Stimulated activated CD8-positive, alpha-beta memory T cell treated with anti-CD3 and anti-CD28 coated beads, Interleukin-15, amount 100 ng/mL, for 24 hours (primary cell): ENCODE measurements around the gene QDPR.

ENCODE experiments used
- DNase-seq: peaks from one replicate; pipeline ENCODE4 v3.0.0-alpha.2; 2020; ENCODE audit warnings: low read depth

The QDPR gene

GRCh38 chr4:17526695-17527477, 15.0 kb upstream of the QDPR start:
- no peak for DNase-seq

- DNase-seq: no peak
These were observed 11.8 kb upstream of the QDPR start for GRCh38 chr4:17523662-17524061.

GRCh38 chr4:17521595-17521994, 9.7 kb upstream of the QDPR start:
- DNase-seq: no peak

GRCh38 chr4:17517664-17518063, 5.8 kb upstream of the QDPR start:
- no peak for DNase-seq

- DNase-seq: no peak
These were observed 5.1 kb upstream of the QDPR start for GRCh38 chr4:17516980-17517379.

GRCh38 chr4:17515445-17516407, 3.8 kb upstream of the QDPR start:
- no peak for DNase-seq

GRCh38 chr4:17514865-17515264, 3.0 kb upstream of the QDPR start, which contains the start of gene CLRN2:
CLRN2 (plus strand) TSS chr4:17515165; CDS start chr4:17515267, 102 bp downstream.
- no peak for DNase-seq

GRCh38 chr4:17512973-17513665, 1.2 kb upstream of the QDPR start:
- no peak for DNase-seq

- DNase-seq: no peak
These were observed 361 bp downstream of the QDPR start for GRCh38 chr4:17511509-17511949.

GRCh38 chr4:17511051-17511450, 839 bp downstream of the QDPR start:
- no peak for DNase-seq

GRCh38 chr4:17510582-17510981, 1.3 kb downstream of the QDPR start:
- no peak for DNase-seq

GRCh38 chr4:17504081-17504480, 7.8 kb downstream of the QDPR start:
- no peak for DNase-seq

GRCh38 chr4:17502756-17503155, 9.1 kb downstream of the QDPR start:
- DNase-seq: no peak

GRCh38 chr4:17500574-17500973, 11.3 kb downstream of the QDPR start:
- no peak for DNase-seq

GRCh38 chr4:17497890-17498523, 13.9 kb downstream of the QDPR start:
- DNase-seq: no peak

- DNase-seq: no peak
These were observed 17.4 kb downstream of the QDPR start for GRCh38 chr4:17494258-17495190.

- no peak for DNase-seq
These were observed 18.3 kb downstream of the QDPR start for GRCh38 chr4:17493619-17494018.

GRCh38 chr4:17492876-17493275, 19.0 kb downstream of the QDPR start:
- no peak for DNase-seq

GRCh38 chr4:17492058-17492741, 19.7 kb downstream of the QDPR start:
- no peak for DNase-seq

GRCh38 chr4:17491196-17491595, 20.7 kb downstream of the QDPR start:
- no peak for DNase-seq
